ENCODE measurements around the gene GOLGA1. TPM values are rescaled to one million over a fixed set of nuclear protein-coding genes. Genes with fewer than 3 reads are reported as not detected.
A peak's percentile ranks its signal among the peaks of the same experiment; 100 is the strongest.

The GOLGA1 gene
- total and polyA plus RNA-seq, 2 of the 13 experiments (the other 11 are each of a cell fraction or from before 2014, with no cell fraction given) = 12.7 to 15.9 TPM

DNA sequence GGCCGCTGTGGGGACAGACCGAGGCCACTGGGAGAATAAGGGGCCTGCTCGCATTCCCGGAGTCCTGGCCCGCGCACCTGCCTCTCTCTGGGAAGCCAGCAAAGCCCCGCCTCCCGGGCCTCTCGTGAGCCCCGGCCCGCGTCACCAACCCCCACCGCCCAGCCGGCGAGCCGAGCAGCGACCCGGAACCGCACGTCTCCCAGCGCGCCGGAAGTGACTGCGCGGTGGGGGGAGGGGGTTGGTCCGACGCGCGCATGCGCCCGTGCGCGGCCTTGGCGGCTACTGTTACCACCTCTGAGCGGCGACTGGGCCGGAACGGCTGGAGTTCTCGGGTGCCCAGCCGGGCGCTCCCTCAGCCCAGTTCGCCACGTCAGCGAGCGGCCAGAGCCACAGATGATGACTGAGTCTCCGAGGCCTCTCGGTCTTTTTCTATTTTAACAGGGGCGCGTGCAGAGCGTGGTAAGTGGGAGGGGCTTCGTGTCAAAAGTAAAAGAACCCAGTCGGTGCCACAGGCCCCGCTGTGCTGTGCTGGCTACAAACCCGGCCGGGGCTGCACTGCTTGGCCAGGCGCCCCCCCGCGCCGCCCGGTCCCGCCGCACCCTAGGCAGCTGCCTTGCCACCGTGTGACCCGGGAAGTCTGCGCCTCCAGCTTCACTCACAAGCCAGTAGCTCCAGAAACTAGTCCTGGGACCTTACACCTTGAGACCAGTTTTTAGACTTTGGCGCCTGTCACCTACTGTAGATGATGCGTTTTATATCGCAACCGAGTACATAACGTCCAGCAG is at the start of gene GOLGA1 (continued):
- 0 out of 2 replicates have a peak, but pooled peaks have one; percentile 38 for TF ChIP-seq NR2F2 (IDR thresholded peaks at IDR 0.05; ENCODE audit: borderline replicate concordance, low read depth)
- TF ChIP-seq, protein P1, sequence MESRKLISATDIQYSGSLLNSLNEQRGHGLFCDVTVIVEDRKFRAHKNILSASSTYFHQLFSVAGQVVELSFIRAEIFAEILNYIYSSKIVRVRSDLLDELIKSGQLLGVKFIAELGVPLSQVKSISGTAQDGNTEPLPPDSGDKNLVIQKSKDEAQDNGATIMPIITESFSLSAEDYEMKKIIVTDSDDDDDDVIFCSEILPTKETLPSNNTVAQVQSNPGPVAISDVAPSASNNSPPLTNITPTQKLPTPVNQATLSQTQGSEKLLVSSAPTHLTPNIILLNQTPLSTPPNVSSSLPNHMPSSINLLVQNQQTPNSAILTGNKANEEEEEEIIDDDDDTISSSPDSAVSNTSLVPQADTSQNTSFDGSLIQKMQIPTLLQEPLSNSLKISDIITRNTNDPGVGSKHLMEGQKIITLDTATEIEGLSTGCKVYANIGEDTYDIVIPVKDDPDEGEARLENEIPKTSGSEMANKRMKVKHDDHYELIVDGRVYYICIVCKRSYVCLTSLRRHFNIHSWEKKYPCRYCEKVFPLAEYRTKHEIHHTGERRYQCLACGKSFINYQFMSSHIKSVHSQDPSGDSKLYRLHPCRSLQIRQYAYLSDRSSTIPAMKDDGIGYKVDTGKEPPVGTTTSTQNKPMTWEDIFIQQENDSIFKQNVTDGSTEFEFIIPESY (CRISPR knock-in tag; IDR thresholded peaks at IDR 0.05) = peak; percentile 3; the same call in 1 of the 2 replicates
- no peak for TF ChIP-seq CBX2 (IDR thresholded peaks at IDR 0.05; ENCODE audit: low read depth, low read length)
- TF ChIP-seq CBX2 (CRISPR knock-in tag; IDR thresholded peaks at IDR 0.05; ENCODE audit: low read depth) = 0 out of 2 replicates have a peak, but pooled peaks have one; percentile 23
- no peak for TF ChIP-seq MATR3 (CRISPR knock-in tag; IDR thresholded peaks at IDR 0.05)
- TF ChIP-seq ZFP90 (CRISPR knock-in tag; IDR thresholded peaks at IDR 0.05; ENCODE audit: borderline replicate concordance) = peak; percentile 66; the same call in 1 of the 2 replicates
- no peak; the same call in 1 of the 2 replicates for TF ChIP-seq BCL6 (CRISPR knock-in tag; IDR thresholded peaks at IDR 0.05)
- peak; percentile 88 for TF ChIP-seq MED8 (CRISPR knock-in tag; IDR thresholded peaks at IDR 0.05; ENCODE audit: insufficient replicate concordance)
- peak; percentile 32; the same call in 1 of the 2 replicates for TF ChIP-seq MEF2D (CRISPR knock-in tag; IDR thresholded peaks at IDR 0.05)
- peak; percentile 28 for TF ChIP-seq ZNF850 (CRISPR knock-in tag; conservative IDR thresholded peaks at IDR 0.05)
- peak; percentile 73; the same call in 1 of the 2 replicates for TF ChIP-seq RXRB (CRISPR knock-in tag; IDR thresholded peaks at IDR 0.05; ENCODE audit: borderline replicate concordance)
- TF ChIP-seq ZHX1 (CRISPR knock-in tag; IDR thresholded peaks at IDR 0.05; ENCODE audit: low read depth) = peak; percentile 91; the same call in 1 of the 2 replicates
- TF ChIP-seq, protein P2, sequence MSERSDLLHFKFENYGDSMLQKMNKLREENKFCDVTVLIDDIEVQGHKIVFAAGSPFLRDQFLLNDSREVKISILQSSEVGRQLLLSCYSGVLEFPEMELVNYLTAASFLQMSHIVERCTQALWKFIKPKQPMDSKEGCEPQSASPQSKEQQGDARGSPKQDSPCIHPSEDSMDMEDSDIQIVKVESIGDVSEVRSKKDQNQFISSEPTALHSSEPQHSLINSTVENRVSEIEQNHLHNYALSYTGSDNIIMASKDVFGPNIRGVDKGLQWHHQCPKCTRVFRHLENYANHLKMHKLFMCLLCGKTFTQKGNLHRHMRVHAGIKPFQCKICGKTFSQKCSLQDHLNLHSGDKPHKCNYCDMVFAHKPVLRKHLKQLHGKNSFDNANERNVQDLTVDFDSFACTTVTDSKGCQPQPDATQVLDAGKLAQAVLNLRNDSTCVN (CRISPR knock-in tag; IDR thresholded peaks at IDR 0.05; ENCODE audit: borderline replicate concordance) = peak; percentile 2; the same call in 1 of the 2 replicates
- peak; percentile 71 for TF ChIP-seq SKI (IDR thresholded peaks at IDR 0.05; ENCODE audit: partially characterized antibody)
- TF ChIP-seq ARNT (IDR thresholded peaks at IDR 0.05) = no peak
- TF ChIP-seq PHB2 (IDR thresholded peaks at IDR 0.05; ENCODE audit: partially characterized antibody) = no peak
- TF ChIP-seq NFYB (CRISPR knock-in tag; IDR thresholded peaks at IDR 0.05) = peak; percentile 39; the same call in 1 of the 2 replicates
- TF ChIP-seq REXO4 (CRISPR knock-in tag; IDR thresholded peaks at IDR 0.05; ENCODE audit: borderline replicate concordance) = no peak
- TF ChIP-seq POGK (CRISPR knock-in tag; conservative IDR thresholded peaks at IDR 0.05) = peak; percentile 77
- TF ChIP-seq EP300 (IDR thresholded peaks at IDR 0.05; ENCODE audit: low read depth in 2 of 2, low read length in 2 of 2) = peak in 1 of 2 experiments; percentile 53; a peak in 1 of 4 replicates
- TF ChIP-seq EP300 (CRISPR knock-in tag; IDR thresholded peaks at IDR 0.05; ENCODE audit: borderline replicate concordance) = peak; percentile 50; the same call in 1 of the 2 replicates

Measured in HepG2 (cell line).